ENCODE measurements around the gene MTRR. TPM values are rescaled to one million over a fixed set of nuclear protein-coding genes. Genes with fewer than 3 reads are reported as not detected.

Gene MTRR
- total and polyA plus RNA-seq, 12 donors = 9.3 to 66.0 (median 38.2) TPM

DNA sequence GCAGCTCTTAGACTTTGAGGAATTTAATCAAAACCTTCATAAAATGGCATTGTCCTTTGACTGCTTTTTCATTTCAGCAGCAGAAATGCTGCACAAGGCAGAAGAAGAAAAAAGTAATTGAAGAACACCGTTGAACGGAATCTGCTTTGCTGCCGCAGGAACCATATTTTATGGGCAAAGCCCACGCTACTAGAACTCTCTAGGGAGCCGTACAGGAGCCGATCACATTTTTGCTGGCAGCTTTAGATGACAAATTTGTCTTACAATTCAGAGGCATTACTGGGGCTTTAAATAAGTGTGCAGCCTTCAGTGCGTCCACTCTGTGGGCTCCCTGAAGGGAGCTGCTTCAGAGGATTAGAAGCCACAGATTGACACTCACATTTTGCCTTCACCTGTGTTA, 23.4 kb upstream of the MTRR start:
- no peaks in the 10 kb centered on the region for H3K9me3 ChIP-seq (replicated peaks in 1 of 3)
- no peak for DNase-seq
- WGBS, 4 donors = 63 to 71% (median 69%) methylated on average over 7 of the region's 7 CpGs
- no peaks in the 10 kb centered on the region for H3K36me3 ChIP-seq (replicated peaks in 1 of 2)
- intact Hi-C loops (cut with DNase I) = no loop called here
- no peak overlapping the region for H3K4me3 ChIP-seq
- TF ChIP-seq POLR2A (IDR thresholded peaks at IDR 0.05) = no peak
- TF ChIP-seq, protein P1, sequence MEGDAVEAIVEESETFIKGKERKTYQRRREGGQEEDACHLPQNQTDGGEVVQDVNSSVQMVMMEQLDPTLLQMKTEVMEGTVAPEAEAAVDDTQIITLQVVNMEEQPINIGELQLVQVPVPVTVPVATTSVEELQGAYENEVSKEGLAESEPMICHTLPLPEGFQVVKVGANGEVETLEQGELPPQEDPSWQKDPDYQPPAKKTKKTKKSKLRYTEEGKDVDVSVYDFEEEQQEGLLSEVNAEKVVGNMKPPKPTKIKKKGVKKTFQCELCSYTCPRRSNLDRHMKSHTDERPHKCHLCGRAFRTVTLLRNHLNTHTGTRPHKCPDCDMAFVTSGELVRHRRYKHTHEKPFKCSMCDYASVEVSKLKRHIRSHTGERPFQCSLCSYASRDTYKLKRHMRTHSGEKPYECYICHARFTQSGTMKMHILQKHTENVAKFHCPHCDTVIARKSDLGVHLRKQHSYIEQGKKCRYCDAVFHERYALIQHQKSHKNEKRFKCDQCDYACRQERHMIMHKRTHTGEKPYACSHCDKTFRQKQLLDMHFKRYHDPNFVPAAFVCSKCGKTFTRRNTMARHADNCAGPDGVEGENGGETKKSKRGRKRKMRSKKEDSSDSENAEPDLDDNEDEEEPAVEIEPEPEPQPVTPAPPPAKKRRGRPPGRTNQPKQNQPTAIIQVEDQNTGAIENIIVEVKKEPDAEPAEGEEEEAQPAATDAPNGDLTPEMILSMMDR (IDR thresholded peaks at IDR 0.05) = no peak
- no peaks in the 10 kb centered on the region for H3K27me3 ChIP-seq
- H3K27ac ChIP-seq = no peak overlapping the region
- peaks cover 0 to 6% of the 10 kb centered on the region in 2 donors for H3K4me1 ChIP-seq (replicated peaks in 1 of 2)

DNA sequence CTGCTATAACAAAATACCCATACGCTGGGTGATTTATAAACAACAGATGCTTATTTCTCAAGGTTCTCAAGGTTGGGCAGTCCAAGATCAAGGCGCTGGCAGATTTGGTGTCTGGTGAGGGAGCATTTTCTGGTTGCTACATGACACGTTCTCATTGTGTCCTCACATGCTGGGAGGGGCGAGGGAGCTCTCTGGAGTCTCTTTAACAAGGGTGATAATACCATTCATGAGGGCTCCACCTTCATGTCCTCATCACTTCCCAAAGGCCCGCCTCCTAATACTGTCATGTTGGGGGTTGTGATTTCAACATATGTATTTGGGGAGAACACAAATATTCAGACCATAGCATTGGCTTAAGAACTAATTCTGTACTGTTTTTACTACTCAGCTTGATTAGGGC, 22.6 kb upstream of the MTRR start:
- H3K9me3 ChIP-seq (replicated peaks in 1 of 3) = no peaks in the 10 kb centered on the region
- no peak for TF ChIP-seq POLR2A (IDR thresholded peaks at IDR 0.05)
- TF ChIP-seq, protein P1 (IDR thresholded peaks at IDR 0.05) = no peak
- H3K27ac ChIP-seq = no peak overlapping the region
- WGBS, 4 donors = 86 to 95% (median 90%) methylated on average over 5 of the region's 5 CpGs
- no peak overlapping the region for H3K4me3 ChIP-seq
- peaks cover 0 to 6% of the 10 kb centered on the region in 2 donors for H3K4me1 ChIP-seq (replicated peaks in 1 of 2)
- no peaks in the 10 kb centered on the region for H3K36me3 ChIP-seq (replicated peaks in 1 of 2)
- no peak for DNase-seq
- intact Hi-C loops (cut with DNase I) = no loop called here
- H3K27me3 ChIP-seq = no peaks in the 10 kb centered on the region

DNA sequence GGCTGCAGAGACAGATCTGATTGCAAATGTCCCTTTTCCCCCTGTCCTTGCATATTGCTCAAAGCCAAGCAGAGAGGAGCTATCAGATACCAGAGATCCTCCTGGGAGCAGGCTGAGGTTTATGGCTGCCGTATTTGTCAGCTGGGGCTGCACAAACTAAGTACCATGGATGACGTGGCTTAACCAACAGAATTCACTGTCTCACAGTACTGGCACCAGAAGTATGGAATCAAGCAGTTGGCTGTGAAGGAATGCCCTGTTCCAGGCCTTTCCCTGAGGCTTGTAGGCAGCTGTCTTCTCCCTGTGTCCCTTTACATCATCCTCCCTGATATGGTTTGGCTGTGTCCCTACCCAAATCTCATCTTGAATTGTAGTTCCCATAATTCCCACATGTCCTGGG, 20.7 kb upstream of the MTRR start:
- Histone ChIP-seq H3K27ac (no peak overlapping the region), H3K9me3 (replicated peaks in 1 of 3) (no peaks in the 10 kb centered on the region), H3K36me3 (replicated peaks in 1 of 2) (no peaks in the 10 kb centered on the region), H3K4me3 (no peak overlapping the region), H3K27me3 (no peaks in the 10 kb centered on the region), H3K4me1 (replicated peaks in 1 of 2) (peaks cover 0 to 12% of the 10 kb centered on the region in 2 donors)
- intact Hi-C loops (cut with DNase I) = no loop called here
- no peak for DNase-seq
- 60 to 79% (median 68%) methylated on average over 1 to 2 of the region's 2 CpGs for WGBS, 4 donors
- TF ChIP-seq, protein P1 (IDR thresholded peaks at IDR 0.05) = no peak
- TF ChIP-seq POLR2A (IDR thresholded peaks at IDR 0.05) = no peak

DNA sequence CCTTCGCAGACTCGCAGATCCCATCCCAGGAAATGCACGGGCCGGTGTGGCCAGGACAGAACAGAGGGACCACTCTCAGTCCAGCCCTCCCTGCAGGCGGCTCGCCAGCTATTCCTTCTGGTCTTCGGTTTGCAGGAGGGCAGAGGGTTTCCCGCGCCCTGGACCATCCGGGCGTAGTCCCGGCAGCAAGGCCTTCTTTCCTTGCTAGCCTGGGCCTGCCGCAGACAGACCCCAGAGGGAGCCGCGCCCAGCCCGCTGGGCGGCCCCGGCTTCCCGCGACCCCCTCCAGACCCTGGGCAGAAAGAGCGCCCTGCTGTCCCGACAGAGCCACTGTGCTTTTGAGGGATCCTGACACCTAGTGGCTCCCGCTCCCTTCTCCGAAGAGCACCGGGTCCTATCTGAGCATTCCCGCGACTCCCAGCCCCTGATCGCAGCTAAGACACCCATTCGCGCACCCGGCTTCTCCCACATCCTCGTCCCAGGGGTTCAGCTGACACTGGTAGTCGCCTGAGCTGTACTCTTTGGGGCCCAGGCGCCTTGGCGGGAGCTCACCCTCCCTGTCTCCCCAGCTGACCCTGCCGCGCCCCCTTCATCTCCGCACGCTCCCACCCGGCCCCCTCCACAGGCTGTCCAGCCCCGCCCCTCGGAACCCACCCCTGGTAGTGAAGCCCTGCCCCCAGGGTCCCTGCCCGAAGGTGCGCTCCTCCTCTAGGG, 19.1 kb upstream of the MTRR start:
- peak in 3 of 7 donors; percentile 17 to 57 (median 17) for DNase-seq
- intact Hi-C loops (cut with DNase I) = no loop called here
- H3K27me3 ChIP-seq = no peaks in the 10 kb centered on the region
- no peak for TF ChIP-seq POLR2A (IDR thresholded peaks at IDR 0.05)
- TF ChIP-seq, protein P1 (IDR thresholded peaks at IDR 0.05) = no peak
- no peaks in the 10 kb centered on the region for H3K36me3 ChIP-seq (replicated peaks in 1 of 2)
- WGBS, 4 donors = 4 to 8% (median 6%) methylated on average over 11 to 44 of the region's 44 CpGs
- no peaks in the 10 kb centered on the region for H3K9me3 ChIP-seq (replicated peaks in 1 of 3)
- H3K27ac ChIP-seq = no peak overlapping the region
- H3K4me1 ChIP-seq (replicated peaks in 1 of 2) = peaks cover 0 to 12% of the 10 kb centered on the region in 2 donors
- H3K4me3 ChIP-seq = peak overlapping the region in 2 of 4 donors; percentile 34 to 54

All from adrenal gland (tissue), 12 donors.